Activated CD8-positive, alpha-beta memory T cell treated with anti-CD3 and anti-CD28 coated beads for 48 hours (primary cell): ENCODE results near the gene BGN.

Source experiments
- DNase-seq, 3 experiments: peaks; one replicate each; pipeline ENCODE4 v3.0.0-alpha.2; 2020; ENCODE audit warnings: low read depth in 2 of 3, low spot score in 2 of 3

BGN gene

GRCh38 chrX:153460826-153461225 is 34.0 kb upstream of the BGN start:
- DNase-seq = no peak

GRCh38 chrX:153462291-153462690 is 32.5 kb upstream of the BGN start:
- no peak for DNase-seq

GRCh38 chrX:153463031-153463430 is 31.7 kb upstream of the BGN start:
- DNase-seq = no peak

GRCh38 chrX:153463556-153463955 is 31.2 kb upstream of the BGN start:
- no peak for DNase-seq

GRCh38 chrX:153464116-153464515 is 30.7 kb upstream of the BGN start:
- no peak for DNase-seq

GRCh38 chrX:153465691-153466380 is 28.9 kb upstream of the BGN start:
- no peak for DNase-seq

- DNase-seq = no peak
Observed at GRCh38 chrX:153468008-153468580, 26.7 kb upstream of the BGN start.

GRCh38 chrX:153469811-153470410 is 24.9 kb upstream of the BGN start:
- peak in 1 of 3 experiments; percentile 25 for DNase-seq

GRCh38 chrX:153470411-153471363 is 24.1 kb upstream of the BGN start, which contains the start of gene HAUS7:
HAUS7 (minus strand) TSS chrX:153470576; CDS start chrX:153470557, 19 bp downstream.
- peak; percentile 56 to 83 (median 68) for DNase-seq

GRCh38 chrX:153471663-153472280 is 23.0 kb upstream of the BGN start:
- DNase-seq = no peak

- DNase-seq = no peak
Observed at GRCh38 chrX:153473126-153473525, 21.7 kb upstream of the BGN start.

- no peak for DNase-seq
Observed at GRCh38 chrX:153474266-153474665, 20.5 kb upstream of the BGN start.

- no peak for DNase-seq
Observed at GRCh38 chrX:153474718-153475117, 20.1 kb upstream of the BGN start.

- DNase-seq = no peak
Observed at GRCh38 chrX:153475271-153475670, 19.5 kb upstream of the BGN start.

- no peak for DNase-seq
Observed at GRCh38 chrX:153475751-153476281, 19.0 kb upstream of the BGN start.

GRCh38 chrX:153476666-153477363 is 18.0 kb upstream of the BGN start:
- no peak for DNase-seq

GRCh38 chrX:153477364-153477857 is 17.4 kb upstream of the BGN start:
- no peak for DNase-seq

- DNase-seq = no peak
Observed at GRCh38 chrX:153477901-153478300, 16.9 kb upstream of the BGN start.

GRCh38 chrX:153478746-153479145 is 16.0 kb upstream of the BGN start:
- no peak for DNase-seq

GRCh38 chrX:153481043-153481442 is 13.7 kb upstream of the BGN start:
- DNase-seq = no peak
